HepG2 (cell line): ENCODE data around the gene FAM111A. TPM values are rescaled to one million over a fixed set of nuclear protein-coding genes. Genes with fewer than 3 reads are reported as not detected.
A peak's percentile ranks its signal among the peaks of the same experiment; 100 is the strongest.

Source experiments
- DR1 ChIP-seq: sonication (generic); formaldehyde crosslinking; IDR thresholded peaks from 2 replicates; pipeline ENCODE4 v1.8.0; 2021; ENCODE audit warnings: mild to moderate bottlenecking, missing genetic modification reagents, inconsistent platforms
- FUBP1 ChIP-seq: sonication (generic); formaldehyde crosslinking; IDR thresholded peaks from 2 replicates; pipeline ENCODE4 v1.5.1; 2020; ENCODE audit warnings: missing genetic modification reagents, mild to moderate bottlenecking, borderline replicate concordance
- HCFC1 ChIP-seq: fragments of 150-350 bp; IDR thresholded peaks from 2 replicates; pipeline ENCODE4 v1.6.1; 2014; ENCODE audit warnings: low read depth, low read length
- MAF1 ChIP-seq: sonication (generic); formaldehyde crosslinking; IDR thresholded peaks from 2 replicates; pipeline ENCODE4 v1.5.0; 2020; ENCODE audit warnings: missing genetic modification reagents, borderline replicate concordance
- SAP130 ChIP-seq: IDR thresholded peaks from 2 replicates; pipeline ENCODE4 v1.6.1; 2016; ENCODE audit warnings: low read depth
- SP1 ChIP-seq, 2 experiments: fragments of 450-650 bp in 1 of 2; sonication (generic) in 1 of 2; formaldehyde crosslinking in 1 of 2; IDR thresholded peaks; 2 replicates each; pipeline versions ENCODE4 v1.4.0 to v1.6.1; 2016 to 2020; ENCODE audit warnings: missing genetic modification reagents in 1 of 2
- TFAP4 ChIP-seq: sonication (generic); IDR thresholded peaks from 2 replicates; pipeline ENCODE4 v1.6.1; 2016; ENCODE audit warnings: low read depth, borderline replicate concordance
- THYN1 ChIP-seq: sonication (generic); formaldehyde crosslinking; IDR thresholded peaks from 2 replicates; pipeline ENCODE4 v1.8.1; 2023; ENCODE audit warnings: low read depth, mild to moderate bottlenecking, moderate library complexity, missing genetic modification reagents, borderline replicate concordance
- ZNF468 ChIP-seq: sonication (generic); formaldehyde crosslinking; IDR thresholded peaks from 2 replicates; pipeline ENCODE4 v1.8.0; 2022; ENCODE audit warnings: mild to moderate bottlenecking, moderate library complexity, missing genetic modification reagents
- ZNF510 ChIP-seq: sonication (generic); formaldehyde crosslinking; IDR thresholded peaks from 2 replicates; pipeline ENCODE4 v1.4.0; 2020; ENCODE audit warnings: low read depth, mild to moderate bottlenecking, missing genetic modification reagents
- ZNF746 ChIP-seq: sonication (generic); formaldehyde crosslinking; IDR thresholded peaks from 2 replicates; pipeline ENCODE4 v1.8.0; 2022; ENCODE audit warnings: mild to moderate bottlenecking, missing genetic modification reagents
- polyA plus RNA-seq, 8 experiments: library from polyadenylated mRNA; depleted of rRNA in 3 of 8; stranded (reverse) in 7 of 8; unstranded in 1 of 8; fragments of >200 nt; fragmentation: Illumina TruSeq in 4 of 8; extraction: Trizol in 4 of 8; gene quantifications; 2 replicates each; pipeline versions ENCODE4 v1.2.1 to v1.2.3, GENCODE V29; 2011 to 2016; ENCODE audit warnings: low read depth in 4 of 8, missing spikeins in 1 of 8, mixed read lengths in 1 of 8; ENCODE audit not compliant: insufficient read depth in 1 of 8
- total RNA-seq, 5 experiments: library from RNA; depleted of rRNA; stranded (reverse); fragments of >200 nt; fragmentation: Illumina TruSeq; extraction: Trizol; gene quantifications; 2 replicates each; pipeline ENCODE4 v1.2.3, GENCODE V29; 2016; ENCODE audit warnings: low read depth in 1 of 5
- TF ChIP-seq, protein P1 (sequence below): IDR thresholded peaks from 2 replicates; pipeline ENCODE4 v1.6.1; 2012; ENCODE audit warnings: low read length, improper control_type of control experiment
- TF ChIP-seq, protein P2 (sequence below): sonication (generic); formaldehyde crosslinking; IDR thresholded peaks from 2 replicates; pipeline ENCODE4 v1.4.0; 2020; ENCODE audit warnings: low read depth, missing genetic modification reagents
- TF ChIP-seq, protein P3 (sequence below): sonication (generic); formaldehyde crosslinking; IDR thresholded peaks from 2 replicates; pipeline ENCODE4 v1.5.0; 2020; ENCODE audit warnings: missing genetic modification reagents
- TF ChIP-seq, protein P4 (sequence below): IDR thresholded peaks from 2 replicates; pipeline ENCODE4 v1.6.1; 2016; ENCODE audit warnings: mild to moderate bottlenecking

FAM111A gene
- total and polyA plus RNA-seq, 2 of the 13 experiments (the other 11 are each of a cell fraction or from before 2014, with no cell fraction given), result 3.2 to 13.5 TPM

GRCh38 chr11:59173964-59174663 lies 31.5 kb downstream of the FAM111A start (continued):
- TF ChIP-seq, protein P1, sequence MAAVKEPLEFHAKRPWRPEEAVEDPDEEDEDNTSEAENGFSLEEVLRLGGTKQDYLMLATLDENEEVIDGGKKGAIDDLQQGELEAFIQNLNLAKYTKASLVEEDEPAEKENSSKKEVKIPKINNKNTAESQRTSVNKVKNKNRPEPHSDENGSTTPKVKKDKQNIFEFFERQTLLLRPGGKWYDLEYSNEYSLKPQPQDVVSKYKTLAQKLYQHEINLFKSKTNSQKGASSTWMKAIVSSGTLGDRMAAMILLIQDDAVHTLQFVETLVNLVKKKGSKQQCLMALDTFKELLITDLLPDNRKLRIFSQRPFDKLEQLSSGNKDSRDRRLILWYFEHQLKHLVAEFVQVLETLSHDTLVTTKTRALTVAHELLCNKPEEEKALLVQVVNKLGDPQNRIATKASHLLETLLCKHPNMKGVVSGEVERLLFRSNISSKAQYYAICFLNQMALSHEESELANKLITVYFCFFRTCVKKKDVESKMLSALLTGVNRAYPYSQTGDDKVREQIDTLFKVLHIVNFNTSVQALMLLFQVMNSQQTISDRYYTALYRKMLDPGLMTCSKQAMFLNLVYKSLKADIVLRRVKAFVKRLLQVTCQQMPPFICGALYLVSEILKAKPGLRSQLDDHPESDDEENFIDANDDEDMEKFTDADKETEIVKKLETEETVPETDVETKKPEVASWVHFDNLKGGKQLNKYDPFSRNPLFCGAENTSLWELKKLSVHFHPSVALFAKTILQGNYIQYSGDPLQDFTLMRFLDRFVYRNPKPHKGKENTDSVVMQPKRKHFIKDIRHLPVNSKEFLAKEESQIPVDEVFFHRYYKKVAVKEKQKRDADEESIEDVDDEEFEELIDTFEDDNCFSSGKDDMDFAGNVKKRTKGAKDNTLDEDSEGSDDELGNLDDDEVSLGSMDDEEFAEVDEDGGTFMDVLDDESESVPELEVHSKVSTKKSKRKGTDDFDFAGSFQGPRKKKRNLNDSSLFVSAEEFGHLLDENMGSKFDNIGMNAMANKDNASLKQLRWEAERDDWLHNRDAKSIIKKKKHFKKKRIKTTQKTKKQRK, result no peak
- TF ChIP-seq ZNF510 (CRISPR knock-in tag) (no peak), SP1 (IDR thresholded peaks at IDR 0.05) (no peak), SP1 (CRISPR knock-in tag; IDR thresholded peaks at IDR 0.05) (no peak), HCFC1 (no peak), THYN1 (CRISPR knock-in tag) (no peak), DR1 (CRISPR knock-in tag) (no peak), MAF1 (CRISPR knock-in tag) (no peak), SAP130 (peak; percentile 74), ZNF468 (no peak), ZNF746 (CRISPR knock-in tag) (peak; percentile 100), TFAP4 (no peak), FUBP1 (CRISPR knock-in tag) (no peak)
- TF ChIP-seq, protein P2, sequence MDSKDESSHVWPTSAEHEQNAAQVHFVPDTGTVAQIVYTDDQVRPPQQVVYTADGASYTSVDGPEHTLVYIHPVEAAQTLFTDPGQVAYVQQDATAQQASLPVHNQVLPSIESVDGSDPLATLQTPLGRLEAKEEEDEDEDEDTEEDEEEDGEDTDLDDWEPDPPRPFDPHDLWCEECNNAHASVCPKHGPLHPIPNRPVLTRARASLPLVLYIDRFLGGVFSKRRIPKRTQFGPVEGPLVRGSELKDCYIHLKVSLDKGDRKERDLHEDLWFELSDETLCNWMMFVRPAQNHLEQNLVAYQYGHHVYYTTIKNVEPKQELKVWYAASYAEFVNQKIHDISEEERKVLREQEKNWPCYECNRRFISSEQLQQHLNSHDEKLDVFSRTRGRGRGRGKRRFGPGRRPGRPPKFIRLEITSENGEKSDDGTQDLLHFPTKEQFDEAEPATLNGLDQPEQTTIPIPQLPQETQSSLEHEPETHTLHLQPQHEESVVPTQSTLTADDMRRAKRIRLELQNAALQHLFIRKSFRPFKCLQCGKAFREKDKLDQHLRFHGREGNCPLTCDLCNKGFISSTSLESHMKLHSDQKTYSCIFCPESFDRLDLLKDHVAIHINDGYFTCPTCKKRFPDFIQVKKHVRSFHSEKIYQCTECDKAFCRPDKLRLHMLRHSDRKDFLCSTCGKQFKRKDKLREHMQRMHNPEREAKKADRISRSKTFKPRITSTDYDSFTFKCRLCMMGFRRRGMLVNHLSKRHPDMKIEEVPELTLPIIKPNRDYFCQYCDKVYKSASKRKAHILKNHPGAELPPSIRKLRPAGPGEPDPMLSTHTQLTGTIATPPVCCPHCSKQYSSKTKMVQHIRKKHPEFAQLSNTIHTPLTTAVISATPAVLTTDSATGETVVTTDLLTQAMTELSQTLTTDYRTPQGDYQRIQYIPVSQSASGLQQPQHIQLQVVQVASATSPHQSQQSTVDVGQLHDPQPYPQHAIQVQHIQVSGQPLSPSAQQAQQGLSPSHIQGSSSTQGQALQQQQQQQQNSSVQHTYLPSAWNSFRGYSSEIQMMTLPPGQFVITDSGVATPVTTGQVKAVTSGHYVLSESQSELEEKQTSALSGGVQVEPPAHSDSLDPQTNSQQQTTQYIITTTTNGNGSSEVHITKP (CRISPR knock-in tag), result peak; percentile 50; the same call in 1 of the 2 replicates
- TF ChIP-seq, protein P3, sequence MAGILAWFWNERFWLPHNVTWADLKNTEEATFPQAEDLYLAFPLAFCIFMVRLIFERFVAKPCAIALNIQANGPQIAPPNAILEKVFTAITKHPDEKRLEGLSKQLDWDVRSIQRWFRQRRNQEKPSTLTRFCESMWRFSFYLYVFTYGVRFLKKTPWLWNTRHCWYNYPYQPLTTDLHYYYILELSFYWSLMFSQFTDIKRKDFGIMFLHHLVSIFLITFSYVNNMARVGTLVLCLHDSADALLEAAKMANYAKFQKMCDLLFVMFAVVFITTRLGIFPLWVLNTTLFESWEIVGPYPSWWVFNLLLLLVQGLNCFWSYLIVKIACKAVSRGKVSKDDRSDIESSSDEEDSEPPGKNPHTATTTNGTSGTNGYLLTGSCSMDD (CRISPR knock-in tag), result no peak
- TF ChIP-seq, protein P4, sequence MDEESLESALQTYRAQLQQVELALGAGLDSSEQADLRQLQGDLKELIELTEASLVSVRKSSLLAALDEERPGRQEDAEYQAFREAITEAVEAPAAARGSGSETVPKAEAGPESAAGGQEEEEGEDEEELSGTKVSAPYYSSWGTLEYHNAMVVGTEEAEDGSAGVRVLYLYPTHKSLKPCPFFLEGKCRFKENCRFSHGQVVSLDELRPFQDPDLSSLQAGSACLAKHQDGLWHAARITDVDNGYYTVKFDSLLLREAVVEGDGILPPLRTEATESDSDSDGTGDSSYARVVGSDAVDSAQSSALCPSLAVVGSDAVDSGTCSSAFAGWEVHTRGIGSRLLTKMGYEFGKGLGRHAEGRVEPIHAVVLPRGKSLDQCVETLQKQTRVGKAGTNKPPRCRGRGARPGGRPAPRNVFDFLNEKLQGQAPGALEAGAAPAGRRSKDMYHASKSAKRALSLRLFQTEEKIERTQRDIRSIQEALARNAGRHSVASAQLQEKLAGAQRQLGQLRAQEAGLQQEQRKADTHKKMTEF (CRISPR knock-in tag), result no peak
